SIG-M5 treated with dmso at 0.1 percent for 504 hours (cell line): ENCODE data around the gene HS2ST1.
A peak's percentile ranks its signal among the peaks of the same experiment; 100 is the strongest.
"Not testable (repeated sequence)": the region's sequence is repeated elsewhere in the genome, so short reads cannot be mapped to it uniquely, and the experiment has no call there.

ENCODE experiments used
- DNase-seq: peaks from one replicate; lab custom pipeline; 2025; ENCODE audit not compliant: unreplicated experiment; lab: John Stamatoyannopoulos, UW

The HS2ST1 gene

GRCh38 chr1:87004857-87005256, 90.4 kb downstream of the HS2ST1 start:
- DNase-seq = no peak

GRCh38 chr1:87007323-87007722, 92.9 kb downstream of the HS2ST1 start:
- DNase-seq = no peak

- DNase-seq = not testable (repeated sequence)
Observed at GRCh38 chr1:87013385-87013784, 99.0 kb downstream of the HS2ST1 start.

- DNase-seq = no peak
Observed at GRCh38 chr1:87017998-87018672, 103.7 kb downstream of the HS2ST1 start.

GRCh38 chr1:87023326-87023725, 108.9 kb downstream of the HS2ST1 start:
- no peak for DNase-seq

GRCh38 chr1:87024936-87025540, 110.6 kb downstream of the HS2ST1 start:
- DNase-seq = peak; percentile 30

- not testable (repeated sequence) for DNase-seq
Observed at GRCh38 chr1:87027561-87027960, 113.1 kb downstream of the HS2ST1 start.

GRCh38 chr1:87028576-87028975, 114.1 kb downstream of the HS2ST1 start:
- DNase-seq = no peak

- no peak for DNase-seq
Observed at GRCh38 chr1:87030740-87031690, 116.6 kb downstream of the HS2ST1 start.

- DNase-seq = no peak
Observed at GRCh38 chr1:87034351-87034750, 119.9 kb downstream of the HS2ST1 start.

GRCh38 chr1:87039096-87039495, 124.7 kb downstream of the HS2ST1 start:
- no peak for DNase-seq

- DNase-seq = peak; percentile 22
Observed at GRCh38 chr1:87042111-87042811, 127.8 kb downstream of the HS2ST1 start.

- no peak for DNase-seq
Observed at GRCh38 chr1:87044424-87044823, 130.0 kb downstream of the HS2ST1 start.

- DNase-seq = no peak
Observed at GRCh38 chr1:87044840-87045239, 130.4 kb downstream of the HS2ST1 start.

GRCh38 chr1:87045761-87046304, 131.4 kb downstream of the HS2ST1 start:
- DNase-seq = peak; percentile 3

GRCh38 chr1:87046951-87047350, 132.5 kb downstream of the HS2ST1 start:
- no peak for DNase-seq

- DNase-seq = no peak
Observed at GRCh38 chr1:87048237-87048636, 133.8 kb downstream of the HS2ST1 start.

GRCh38 chr1:87051965-87052364, 137.5 kb downstream of the HS2ST1 start:
- no peak for DNase-seq

- no peak for DNase-seq
Observed at GRCh38 chr1:87052400-87052799, 138.0 kb downstream of the HS2ST1 start.

GRCh38 chr1:87052961-87053360, 138.5 kb downstream of the HS2ST1 start:
- no peak for DNase-seq

GRCh38 chr1:87053446-87053845, 139.0 kb downstream of the HS2ST1 start:
- DNase-seq = no peak
